HG02610 (cell line): ENCODE results near the gene CFAP54.

Experiments
- ATAC-seq: cut with Tn5 transposase; IDR thresholded peaks from one replicate; pipeline ENCODE4 v1.9.1; 2021; ENCODE audit warnings: mild to moderate bottlenecking, moderate library complexity; ENCODE audit not compliant: unreplicated experiment

Gene CFAP54

GRCh38 chr12:96814200-96814599 lies 324.8 kb downstream of the CFAP54 start:
- no peak for ATAC-seq

DNA sequence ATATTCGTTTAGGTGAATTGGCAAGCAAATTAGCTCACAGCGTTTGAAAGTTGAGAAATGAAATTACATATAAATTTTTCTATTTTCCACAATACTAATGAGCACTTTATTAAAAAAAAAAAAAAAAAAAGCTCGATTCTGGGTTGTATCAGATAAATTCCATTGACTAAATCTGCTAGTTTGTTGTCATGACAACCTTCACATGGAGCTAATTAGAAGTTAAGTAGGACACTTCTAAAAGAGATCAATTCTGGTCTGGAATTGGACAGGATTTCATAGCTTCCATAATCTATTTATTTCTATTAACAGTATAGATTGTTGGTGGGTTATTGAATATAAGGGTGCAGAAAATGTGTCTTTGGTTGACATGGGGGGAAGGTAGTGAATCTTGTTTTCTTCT lies 332.2 kb downstream of the CFAP54 start:
- no peak for ATAC-seq

GRCh38 chr12:96822641-96823040 lies 333.3 kb downstream of the CFAP54 start:
- no peak for ATAC-seq

DNA sequence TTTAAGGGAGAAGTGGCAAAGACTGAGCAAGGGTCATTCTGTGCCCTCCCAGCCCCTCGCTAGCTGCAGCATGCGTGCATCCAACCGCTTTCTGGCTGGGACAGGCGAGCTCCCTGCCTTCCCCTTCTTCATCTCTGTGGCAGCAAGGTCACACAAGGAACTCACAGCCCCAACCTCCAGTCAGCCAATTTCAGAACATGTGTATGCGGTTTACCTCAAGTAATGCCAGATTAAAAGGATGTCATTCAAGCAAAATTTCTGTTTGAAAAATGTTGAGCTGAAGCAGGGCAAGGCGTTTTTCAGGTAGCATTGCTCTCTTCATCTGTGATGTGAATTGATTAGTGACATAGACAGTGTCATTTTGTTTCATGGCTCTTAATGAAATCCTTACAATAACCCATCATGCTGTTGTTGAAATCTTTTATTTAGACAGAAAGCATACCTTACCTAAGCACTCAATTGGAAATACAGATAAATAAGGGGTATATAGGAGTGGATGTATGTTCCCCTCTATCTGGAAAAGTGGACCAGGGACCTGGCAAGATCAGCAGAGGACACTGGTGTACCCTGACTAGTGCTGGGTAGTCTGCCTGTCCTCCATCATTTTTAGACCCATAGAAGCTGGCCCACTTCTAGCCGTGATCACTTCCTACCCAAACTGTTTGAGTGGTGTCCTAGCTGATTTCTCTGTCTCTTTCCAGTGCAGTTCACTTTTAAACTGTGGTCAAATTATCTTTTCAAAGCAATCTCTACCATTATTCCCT lies 334.9 kb downstream of the CFAP54 start:
- ATAC-seq = no peak

- ATAC-seq = no peak
Measured at GRCh38 chr12:96824838-96825236, 335.5 kb downstream of the CFAP54 start.

GRCh38 chr12:96828169-96828789 lies 338.9 kb downstream of the CFAP54 start:
- ATAC-seq = no peak

DNA sequence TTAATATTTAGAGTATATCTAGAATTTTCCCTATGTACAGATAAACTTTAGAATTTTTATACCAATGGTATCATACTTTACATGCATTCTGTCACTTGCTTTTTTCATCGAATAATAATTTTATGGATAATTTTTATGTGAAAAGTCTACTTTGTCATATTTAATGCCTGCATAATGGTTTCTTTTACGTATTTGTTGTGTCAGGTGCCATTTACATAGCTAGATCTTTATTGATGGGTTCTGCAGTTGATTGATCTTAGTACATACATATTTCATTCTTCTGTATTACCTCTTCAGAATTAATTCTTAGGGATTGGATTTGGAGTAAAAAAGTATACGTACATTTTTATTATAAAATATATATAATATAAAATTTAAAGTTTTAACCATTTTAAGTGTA lies 340.0 kb downstream of the CFAP54 start:
- ATAC-seq = no peak

DNA sequence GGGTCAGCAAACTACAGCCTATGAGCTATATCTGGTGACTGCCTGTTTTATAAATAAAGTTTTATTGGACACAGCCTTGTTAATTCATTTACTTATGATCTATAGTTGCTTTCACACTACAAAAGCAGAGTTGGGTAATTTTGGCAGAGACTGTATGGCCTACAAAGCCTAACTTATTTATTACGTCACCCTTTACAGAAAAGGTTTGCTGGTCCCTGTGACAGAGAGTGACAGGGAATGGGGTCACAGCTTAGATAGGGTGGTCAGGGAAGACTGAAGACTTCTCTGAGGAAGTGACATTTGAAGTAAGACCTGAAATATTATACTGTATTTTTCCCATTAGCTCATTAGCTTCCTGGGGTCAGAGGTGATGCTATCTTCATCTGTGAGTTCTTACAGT lies 342.0 kb downstream of the CFAP54 start:
- no peak for ATAC-seq

GRCh38 chr12:96846293-96846692 lies 356.9 kb downstream of the CFAP54 start:
- ATAC-seq = no peak

DNA sequence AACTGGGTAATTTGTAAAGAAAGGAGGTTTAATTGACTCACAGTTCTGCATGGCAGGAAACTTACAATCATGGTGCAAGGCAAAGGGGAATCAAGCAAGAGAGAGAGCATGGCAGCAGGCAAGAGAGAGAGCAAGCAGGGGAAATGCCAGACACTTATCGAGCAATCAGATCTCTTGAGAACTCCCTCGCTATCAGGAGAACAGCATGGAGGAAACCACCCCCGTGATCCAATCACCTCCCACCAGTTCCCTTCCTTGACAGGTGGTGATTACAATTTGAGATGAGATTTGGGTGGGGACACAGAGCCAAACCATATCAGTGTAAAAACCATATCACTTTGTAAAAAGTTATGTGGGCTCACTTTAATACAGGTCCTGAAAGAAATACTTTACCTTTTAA lies 361.3 kb downstream of the CFAP54 start:
- no peak for ATAC-seq

GRCh38 chr12:96858162-96858561 lies 368.8 kb downstream of the CFAP54 start:
- no peak for ATAC-seq

DNA sequence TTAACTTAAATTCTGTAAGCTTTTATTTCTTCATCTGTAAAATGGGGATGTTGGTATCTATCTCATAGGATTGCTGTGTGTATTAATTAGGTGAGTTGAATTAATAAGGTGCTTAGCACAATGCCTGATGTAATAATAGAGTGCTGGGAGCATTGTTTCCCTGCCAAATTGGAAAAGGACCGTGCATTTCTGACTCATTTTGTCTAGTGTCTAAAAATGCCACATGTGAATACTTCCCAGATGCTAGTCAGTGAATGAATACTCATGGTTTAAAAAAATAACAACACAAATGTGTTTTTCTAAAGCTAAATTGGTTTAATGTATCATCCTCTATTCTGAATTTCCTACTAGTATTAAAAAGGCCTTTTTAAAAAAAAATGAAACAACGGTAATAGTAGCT lies 372.3 kb downstream of the CFAP54 start:
- ATAC-seq = no peak

DNA sequence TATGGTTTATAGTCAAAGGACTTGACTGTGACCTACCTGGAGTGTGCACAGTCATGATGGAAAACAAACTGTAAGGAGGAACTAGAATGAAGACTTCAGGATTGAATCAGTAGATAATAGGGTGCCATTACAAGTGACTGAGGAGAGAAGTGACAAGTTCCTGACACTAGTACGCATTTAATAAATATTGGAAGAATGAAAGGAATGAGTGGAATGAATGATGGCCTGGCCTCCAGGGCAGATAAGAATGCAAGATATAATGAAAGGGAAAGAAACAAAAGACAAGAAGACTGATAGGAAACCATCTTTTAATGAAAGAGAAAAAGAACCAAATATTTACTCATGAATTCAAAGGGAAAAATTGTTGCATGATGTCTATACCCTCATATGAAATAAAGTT lies 372.9 kb downstream of the CFAP54 start:
- no peak for ATAC-seq

DNA sequence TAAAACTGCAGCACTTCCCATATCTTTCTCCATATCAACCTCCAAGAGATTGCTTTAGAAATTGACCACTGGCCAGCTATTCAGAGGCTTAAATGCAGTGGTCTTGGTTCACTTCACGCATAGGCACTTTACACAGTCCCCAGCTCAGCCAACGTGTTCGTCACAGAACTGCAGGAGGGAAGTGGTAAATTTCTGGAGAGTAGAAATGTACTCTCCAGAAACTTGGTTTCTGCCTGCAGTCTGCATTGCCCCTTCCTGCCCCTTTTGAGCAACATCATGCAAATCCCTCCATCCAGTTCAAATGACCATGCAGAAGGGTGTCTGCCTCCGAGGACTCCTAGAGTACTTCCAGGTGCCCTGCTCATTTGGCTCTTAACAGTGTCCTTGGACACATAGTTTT lies 375.0 kb downstream of the CFAP54 start:
- no peak for ATAC-seq

- no peak for ATAC-seq
Measured at GRCh38 chr12:96866801-96867590, 377.6 kb downstream of the CFAP54 start.

GRCh38 chr12:96870946-96871345 lies 381.6 kb downstream of the CFAP54 start:
- ATAC-seq = no peak

- ATAC-seq = no peak
Measured at GRCh38 chr12:96872961-96873360, 383.6 kb downstream of the CFAP54 start.

GRCh38 chr12:96874211-96874610 lies 384.8 kb downstream of the CFAP54 start:
- no peak for ATAC-seq

- no peak for ATAC-seq
Measured at GRCh38 chr12:96876966-96877365, 387.6 kb downstream of the CFAP54 start.

GRCh38 chr12:96878704-96879103 lies 389.3 kb downstream of the CFAP54 start:
- ATAC-seq = no peak

GRCh38 chr12:96879301-96879700 lies 389.9 kb downstream of the CFAP54 start:
- ATAC-seq = no peak

DNA sequence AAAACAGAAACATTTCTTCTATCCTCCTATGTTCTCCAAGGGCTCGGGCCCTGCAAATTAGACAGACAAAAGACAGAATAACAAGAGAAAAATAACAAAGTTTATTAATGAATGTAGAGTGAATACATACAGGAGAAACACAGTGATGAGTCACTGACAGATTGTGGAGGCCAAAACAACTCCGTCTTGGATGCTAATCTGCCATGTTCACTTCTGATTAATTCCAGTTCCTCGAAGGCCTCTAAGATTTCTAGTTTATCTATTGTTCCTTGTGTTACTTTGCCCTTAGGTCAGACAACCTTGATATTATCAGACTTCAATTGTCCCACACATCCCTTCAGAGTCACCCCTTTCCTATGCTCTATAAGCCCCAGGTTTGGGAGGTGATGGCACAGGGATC lies 390.8 kb downstream of the CFAP54 start:
- no peak for ATAC-seq
